H1 (cell line): Measurements from ENCODE around the gene ARHGEF5. TPM values are rescaled to one million over a fixed set of nuclear protein-coding genes. Genes with fewer than 3 reads are reported as not detected.

ENCODE experiments used
- CTCF ChIA-PET: fragments of 300-600 bp; sonication (Branson Sonifier 250); formaldehyde crosslinking; loops from one replicate; lab custom pipeline; 2021; ENCODE audit not compliant: partially characterized antibody; lab: Charles Lee
- POLR2A ChIA-PET: fragments of 300-600 bp; sonication (Branson Sonifier 250); formaldehyde crosslinking; loops from one replicate; lab custom pipeline; 2021; ENCODE audit warnings: inconsistent platforms; ENCODE audit not compliant: partially characterized antibody; lab: Charles Lee
- DNase-seq, 2 experiments: peaks; one replicate each; pipeline versions ENCODE4 v3.0.0 to v3.0.0-alpha.2; 2010 to 2022; ENCODE audit warnings: low spot score in 2 of 2, low read depth in 1 of 2, mixed read lengths in 1 of 2
- FAIRE-seq: peaks from 2 replicates; lab custom pipeline; 2011; peaks lifted over from hg19 to GRCh38; lab: Jason Lieb, UNC
- H2AFZ ChIP-seq: 2 replicates; pipeline ENCODE4 v1.8.1; 2012; ENCODE audit warnings: low read length, inconsistent platforms
- H2AK5ac ChIP-seq: 2 replicates; pipeline ENCODE4 v1.6.1; 2013; ENCODE audit warnings: low read depth, low read length
- H2BK120ac ChIP-seq: replicated peaks from 2 replicates; pipeline ENCODE3; 2013; ENCODE audit warnings: low read depth, low read length, inconsistent platforms
- H2BK12ac ChIP-seq: 2 replicates; pipeline ENCODE4 v1.6.1; 2013; ENCODE audit warnings: low read depth, low read length
- H2BK15ac ChIP-seq: 2 replicates; pipeline ENCODE4 v1.6.1; 2013; ENCODE audit warnings: low read length
- H2BK20ac ChIP-seq: 2 replicates; pipeline ENCODE4 v1.6.1; 2013; ENCODE audit warnings: low read length
- H2BK5ac ChIP-seq: 2 replicates; pipeline ENCODE4 v1.6.1; 2013; ENCODE audit warnings: low read depth, low read length
- H3K14ac ChIP-seq: 2 replicates; pipeline ENCODE4 v1.6.1; 2013; ENCODE audit warnings: inconsistent platforms; ENCODE audit not compliant: insufficient read length
- H3K18ac ChIP-seq: 2 replicates; pipeline ENCODE4 v1.6.1; 2013; ENCODE audit warnings: low read length; ENCODE audit errors: extremely low read depth
- H3K23ac ChIP-seq: 2 replicates; pipeline ENCODE4 v1.6.1; 2013; ENCODE audit warnings: inconsistent platforms; ENCODE audit not compliant: insufficient read length
- H3K23me2 ChIP-seq: 2 replicates; pipeline ENCODE4 v1.6.1; 2013; ENCODE audit warnings: low read depth, low read length
- H3K27ac ChIP-seq: 2 replicates; pipeline ENCODE4 v1.6.1; 2011; ENCODE audit warnings: low read depth, low read length, inconsistent platforms
- H3K27me3 ChIP-seq, 4 experiments: replicated peaks in 1 of 4; 1 replicate in 1 of 4; 2 replicates in 3 of 4; pipeline versions ENCODE4 v1.6.1 to v1.8.1; 2011 to 2013; ENCODE audit warnings: low read length in 3 of 4, mild to moderate bottlenecking in 3 of 4, inconsistent platforms in 2 of 4, mixed read lengths in 2 of 4, moderate library complexity in 1 of 4; ENCODE audit not compliant: control insufficient read depth in 3 of 4, insufficient read depth in 3 of 4; ENCODE audit errors: extremely low read depth in 1 of 4
- H3K36me3 ChIP-seq, 4 experiments: 2 replicates each; pipeline versions ENCODE4 v1.6.1 to v1.8.1; 2011 to 2013; ENCODE audit warnings: mild to moderate bottlenecking in 4 of 4, low read length in 3 of 4, moderate library complexity in 2 of 4, control low read depth in 1 of 4, inconsistent platforms in 1 of 4; ENCODE audit not compliant: insufficient read depth in 4 of 4, control insufficient read depth in 2 of 4
- H3K4ac ChIP-seq: replicated peaks from 2 replicates; pipeline ENCODE3; 2013; ENCODE audit warnings: low read length, low read depth, mixed read lengths, inconsistent platforms; ENCODE audit not compliant: insufficient read length
- H3K4me1 ChIP-seq, 4 experiments: replicated peaks in 1 of 4; 1 replicate in 1 of 4; 2 replicates in 3 of 4; pipeline versions ENCODE4 v1.6.1 to v1.8.1; 2011 to 2013; ENCODE audit warnings: low read length in 3 of 4, inconsistent platforms in 2 of 4, mixed read lengths in 1 of 4; ENCODE audit not compliant: insufficient read depth in 4 of 4, control insufficient read depth in 3 of 4
- H3K4me2 ChIP-seq, 2 experiments: 2 replicates each; pipeline versions ENCODE4 v1.6.1 to v1.8.1; 2011 to 2013; ENCODE audit warnings: low read depth in 2 of 2, low read length in 2 of 2, control low read depth in 1 of 2, inconsistent platforms in 1 of 2, mild to moderate bottlenecking in 1 of 2; ENCODE audit not compliant: insufficient read depth in 1 of 2
- H3K4me3 ChIP-seq, 4 experiments: fragments of 200-600, 300-600 bp in 1 of 4; sonication (generic), shearing (Covaris generic), sonication (Bioruptor Twin) in 1 of 4; 2 replicates each; pipeline versions ENCODE4 v1.5.1 to v1.8.1; 2011 to 2016; ENCODE audit warnings: low read length in 4 of 4, low read depth in 3 of 4, control low read depth in 2 of 4, inconsistent platforms in 2 of 4, mild to moderate bottlenecking in 2 of 4, mixed read lengths in 1 of 4, moderate library complexity in 1 of 4; ENCODE audit not compliant: insufficient read depth in 2 of 4; ENCODE audit errors: extremely low read depth in 1 of 4
- H3K56ac ChIP-seq: replicated peaks from 2 replicates; pipeline ENCODE3; 2013; ENCODE audit warnings: low read depth, mild to moderate bottlenecking, mixed read lengths, low read length, inconsistent platforms; ENCODE audit not compliant: insufficient read length
- H3K79me1 ChIP-seq: 2 replicates; pipeline ENCODE4 v1.6.1; 2013; ENCODE audit warnings: low read depth, low read length, control low read depth
- H3K79me2 ChIP-seq, 2 experiments: 2 replicates each; pipeline versions ENCODE4 v1.6.1 to v1.8.1; 2012 to 2013; ENCODE audit warnings: low read length in 2 of 2, mild to moderate bottlenecking in 2 of 2, inconsistent platforms in 1 of 2; ENCODE audit not compliant: insufficient read depth in 2 of 2, control insufficient read depth in 1 of 2
- H3K9ac ChIP-seq, 4 experiments: replicated peaks in 1 of 4; 1 replicate in 1 of 4; 2 replicates in 3 of 4; pipeline versions ENCODE4 v1.6.1 to v1.8.1; 2011 to 2013; ENCODE audit warnings: low read depth in 3 of 4, low read length in 3 of 4, control low read depth in 2 of 4, mild to moderate bottlenecking in 2 of 4, moderate library complexity in 2 of 4, inconsistent platforms in 1 of 4; ENCODE audit errors: extremely low read depth in 1 of 4
- H3K9me3 ChIP-seq, 2 experiments: 2 replicates each; pipeline versions ENCODE4 v1.6.1 to v1.8.1; 2012 to 2013; ENCODE audit warnings: mild to moderate bottlenecking in 2 of 2, moderate library complexity in 2 of 2, control low read depth in 1 of 2, inconsistent platforms in 1 of 2, low read depth in 1 of 2, low read length in 1 of 2, mixed read lengths in 1 of 2; ENCODE audit not compliant: insufficient read depth in 2 of 2
- H4K20me1 ChIP-seq, 2 experiments: replicated peaks in 1 of 2; 2 replicates each; pipeline versions ENCODE3 to v1.8.1; 2011 to 2013; ENCODE audit warnings: inconsistent platforms in 2 of 2, low read length in 2 of 2, mild to moderate bottlenecking in 1 of 2; ENCODE audit not compliant: insufficient read depth in 2 of 2, control insufficient read depth in 1 of 2
- H4K5ac ChIP-seq: 2 replicates; pipeline ENCODE4 v1.6.1; 2013; ENCODE audit warnings: low read length, low read depth, mixed read lengths, inconsistent platforms; ENCODE audit not compliant: insufficient read length
- H4K8ac ChIP-seq: 2 replicates; pipeline ENCODE4 v1.8.0; 2013; ENCODE audit warnings: mild to moderate bottlenecking, moderate library complexity, low read length, inconsistent platforms; ENCODE audit not compliant: insufficient read depth; ENCODE audit errors: extremely low read depth
- H4K91ac ChIP-seq: replicated peaks from 2 replicates; pipeline ENCODE3; 2013; ENCODE audit warnings: low read length, mixed read lengths, inconsistent platforms; ENCODE audit not compliant: insufficient read length
- CBX8 ChIP-seq: fragments of 300-800, 300-1000 bp; sonication (generic); IDR thresholded peaks from 2 replicates; pipeline ENCODE4 v1.7.1; 2016; ENCODE audit warnings: low read depth, low read length, borderline replicate concordance
- RNF2 ChIP-seq: fragments of 200-900, 300-1000 bp; sonication (generic); IDR thresholded peaks from 2 replicates; pipeline ENCODE4 v1.7.1; 2016; ENCODE audit warnings: borderline replicate concordance, low read depth, mild to moderate bottlenecking, antibody characterized with exemption, low read length; ENCODE audit not compliant: poor library complexity, severe bottlenecking; ENCODE audit errors: missing control alignments
- RXRA ChIP-seq: IDR thresholded peaks from 2 replicates; pipeline ENCODE4 v1.6.1; 2011; ENCODE audit warnings: low read depth, mild to moderate bottlenecking, low read length, moderate library complexity; ENCODE audit not compliant: insufficient read depth
- TAF7 ChIP-seq: optimal IDR thresholded peaks from 2 replicates; pipeline ENCODE3; 2011; ENCODE audit warnings: low read depth, mild to moderate bottlenecking, inconsistent platforms, low read length, moderate library complexity, borderline replicate concordance
- YY1 ChIP-seq: IDR thresholded peaks from 2 replicates; pipeline ENCODE4 v1.6.1; 2011; ENCODE audit warnings: low read depth, mild to moderate bottlenecking, low read length
- WGBS, 2 experiments: shearing (Covaris generic) in 1 of 2; methylation state at CpG; one replicate each; pipeline versions ENCODE4 v1.1.6 to v1.1.7; 2013 to 2015; ENCODE audit warnings: low lambda C conversion rate in 2 of 2, mixed read lengths in 2 of 2, inconsistent platforms in 1 of 2, low coverage in 1 of 2, missing lambda C conversion rate in 1 of 2; ENCODE audit not compliant: insufficient replicate concordance in 2 of 2, insufficient coverage in 1 of 2, insufficient read length in 1 of 2; ENCODE audit errors: extremely low coverage in 1 of 2, missing lambda C conversion rate in 1 of 2; 5-methylcytosine and 5-hydroxymethylcytosine counted together
- polyA plus RNA-seq, 7 experiments: library from polyadenylated mRNA; depleted of rRNA in 3 of 7; stranded (reverse) in 5 of 7; unstranded in 2 of 7; fragments of >200 nt in 5 of 7; fragments of 200-250 nt in 2 of 7; gene quantifications; 1 replicate in 5 of 7; 2 replicates in 1 of 7; 4 replicates in 1 of 7; pipeline versions ENCODE4 v1.2.1 to v1.2.3, GENCODE V29; 2011 to 2013; ENCODE audit warnings: missing spikeins in 2 of 7, mixed read lengths in 2 of 7
- total RNA-seq: library from RNA; stranded (reverse); fragmentation: NEBNext Ultra II Directional; extraction: Animal tissue kit (Norgen Biotek cat#: 25700); gene quantifications from 2 replicates; pipeline ENCODE4 v1.2.1, GENCODE V29; 2021
- TF ChIP-seq, protein P1 (sequence below): IDR thresholded peaks from 2 replicates; pipeline ENCODE4 v1.6.1; 2012; ENCODE audit warnings: inconsistent platforms
- TF ChIP-seq, protein P2 (sequence below), 3 experiments: IDR thresholded peaks; 1 replicate in 2 of 3; 2 replicates in 1 of 3; pipeline versions ENCODE4 v1.5.1 to v1.6.1; 2011; ENCODE audit warnings: low read length in 3 of 3, mild to moderate bottlenecking in 3 of 3, inconsistent platforms in 2 of 3, low read depth in 1 of 3, moderate library complexity in 1 of 3; ENCODE audit not compliant: insufficient read depth in 1 of 3; ENCODE audit errors: control extremely low read depth in 1 of 3
- TF ChIP-seq, protein P3 (sequence below): IDR thresholded peaks from 2 replicates; pipeline ENCODE4 v1.6.1; 2012; ENCODE audit warnings: inconsistent platforms

ARHGEF5 gene
- total and polyA plus RNA-seq, 2 of the 8 experiments (the other 6 are each of a cell fraction or from before 2014, with no cell fraction given), result 12.8 to 34.6 TPM

DNA sequence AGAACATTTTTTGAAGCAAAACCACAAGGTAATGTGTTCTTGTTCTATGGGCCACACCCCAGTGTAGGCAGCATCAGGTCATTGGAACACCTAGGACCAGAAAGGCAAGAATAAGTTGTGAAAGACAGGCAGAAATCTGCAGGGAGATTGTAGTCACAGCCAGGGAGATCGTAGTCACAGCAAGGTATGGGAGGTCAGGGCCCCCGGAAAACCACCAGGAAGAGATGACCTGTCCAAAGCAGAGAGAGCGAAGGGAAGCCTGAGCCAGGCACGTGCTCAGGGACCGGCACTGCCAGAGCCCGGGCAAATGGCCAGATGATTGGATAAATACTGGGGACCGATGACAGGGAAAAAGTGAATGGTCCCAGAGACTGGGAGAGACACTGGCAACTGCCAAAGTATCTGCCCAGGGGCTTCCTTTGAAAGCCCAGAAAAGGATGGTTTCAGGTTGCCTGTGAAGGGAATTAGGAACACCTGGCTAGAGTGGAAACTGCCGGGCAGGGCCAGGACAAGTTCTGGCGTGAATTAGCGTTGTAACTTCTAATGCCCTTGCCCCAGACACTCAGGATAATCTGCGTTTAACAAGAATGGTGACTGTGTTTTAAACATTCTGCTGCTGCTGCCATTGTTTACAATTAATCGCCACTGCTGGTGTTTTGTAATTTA, 52.2 kb downstream of the ARHGEF5 start:
- DNase-seq (no peak), FAIRE-seq (no peak)
- H2AFZ ChIP-seq, result peak overlapping the region; percentile 28; the same call in 1 of the 2 replicates
- H4K91ac ChIP-seq, result no peak overlapping the region
- no peaks in the 10 kb centered on the region for H3K79me1 ChIP-seq
- H2AK5ac ChIP-seq, result no peak overlapping the region
- H3K23ac ChIP-seq, result no peak overlapping the region
- H3K9ac ChIP-seq, result no peak overlapping the region; a peak in 1 of 7 replicates
- 86% methylated on average over 12 of the region's 12 CpGs; no CpG with 5 or more reads in 1 of the 2 experiments for WGBS, 2 experiments
- H3K18ac ChIP-seq, result no peak overlapping the region
- POLR2A ChIA-PET, result interaction anchor here (0.6 kb wide), 1 partner anchor 310 kb away, joined by 3 read pairs; no protein-coding TSS in a partner anchor
- no peaks in the 10 kb centered on the region for H3K79me2 ChIP-seq
- no peak overlapping the region for H3K56ac ChIP-seq
- H4K8ac ChIP-seq, result no peak overlapping the region; the same call in 1 of the 2 replicates
- H2BK12ac ChIP-seq, result no peak overlapping the region; the same call in 1 of the 2 replicates
- no peak overlapping the region for H2BK120ac ChIP-seq
- no peak overlapping the region for H4K5ac ChIP-seq
- no peaks in the 10 kb centered on the region for H4K20me1 ChIP-seq
- no peak overlapping the region for H2BK5ac ChIP-seq
- H3K9me3 ChIP-seq, result no peaks in the 10 kb centered on the region
- H3K4me2 ChIP-seq, result no peak overlapping the region
- no peaks in the 10 kb centered on the region for H3K36me3 ChIP-seq
- H3K4me3 ChIP-seq, result no peak overlapping the region
- H2BK20ac ChIP-seq, result no peak overlapping the region
- no peaks in the 10 kb centered on the region for H3K23me2 ChIP-seq
- H2BK15ac ChIP-seq, result peak overlapping the region; percentile 14; the same call in 1 of the 2 replicates
- CTCF ChIA-PET, result no interaction called here
- H3K27me3 ChIP-seq, result peaks cover 0 to 2% (median 0%) of the 10 kb centered on the region in 4 experiments; a peak in 1 of 7 replicates
- no peak overlapping the region for H3K27ac ChIP-seq
- H3K14ac ChIP-seq, result no peak overlapping the region
- no peak overlapping the region for H3K4ac ChIP-seq
- peaks cover 0 to 6% (median 3%) of the 10 kb centered on the region in 4 experiments; a peak in 4 of 7 replicates for H3K4me1 ChIP-seq
- TF ChIP-seq YY1, result no peak
- TF ChIP-seq, protein P1, sequence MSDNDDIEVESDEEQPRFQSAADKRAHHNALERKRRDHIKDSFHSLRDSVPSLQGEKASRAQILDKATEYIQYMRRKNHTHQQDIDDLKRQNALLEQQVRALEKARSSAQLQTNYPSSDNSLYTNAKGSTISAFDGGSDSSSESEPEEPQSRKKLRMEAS, result peak; percentile 47
- no peak for TF ChIP-seq RXRA
- TF ChIP-seq, protein P2, sequence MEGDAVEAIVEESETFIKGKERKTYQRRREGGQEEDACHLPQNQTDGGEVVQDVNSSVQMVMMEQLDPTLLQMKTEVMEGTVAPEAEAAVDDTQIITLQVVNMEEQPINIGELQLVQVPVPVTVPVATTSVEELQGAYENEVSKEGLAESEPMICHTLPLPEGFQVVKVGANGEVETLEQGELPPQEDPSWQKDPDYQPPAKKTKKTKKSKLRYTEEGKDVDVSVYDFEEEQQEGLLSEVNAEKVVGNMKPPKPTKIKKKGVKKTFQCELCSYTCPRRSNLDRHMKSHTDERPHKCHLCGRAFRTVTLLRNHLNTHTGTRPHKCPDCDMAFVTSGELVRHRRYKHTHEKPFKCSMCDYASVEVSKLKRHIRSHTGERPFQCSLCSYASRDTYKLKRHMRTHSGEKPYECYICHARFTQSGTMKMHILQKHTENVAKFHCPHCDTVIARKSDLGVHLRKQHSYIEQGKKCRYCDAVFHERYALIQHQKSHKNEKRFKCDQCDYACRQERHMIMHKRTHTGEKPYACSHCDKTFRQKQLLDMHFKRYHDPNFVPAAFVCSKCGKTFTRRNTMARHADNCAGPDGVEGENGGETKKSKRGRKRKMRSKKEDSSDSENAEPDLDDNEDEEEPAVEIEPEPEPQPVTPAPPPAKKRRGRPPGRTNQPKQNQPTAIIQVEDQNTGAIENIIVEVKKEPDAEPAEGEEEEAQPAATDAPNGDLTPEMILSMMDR (IDR thresholded peaks at IDR 0.05; ENCODE audit: control extremely low read depth in 1 of 3, insufficient read depth in 1 of 3, low read depth in 1 of 3, low read length in 3 of 3), result no peak
- TF ChIP-seq TAF7, result no peak
- TF ChIP-seq CBX8, result no peak
- no peak for TF ChIP-seq RNF2
- TF ChIP-seq, protein P3, sequence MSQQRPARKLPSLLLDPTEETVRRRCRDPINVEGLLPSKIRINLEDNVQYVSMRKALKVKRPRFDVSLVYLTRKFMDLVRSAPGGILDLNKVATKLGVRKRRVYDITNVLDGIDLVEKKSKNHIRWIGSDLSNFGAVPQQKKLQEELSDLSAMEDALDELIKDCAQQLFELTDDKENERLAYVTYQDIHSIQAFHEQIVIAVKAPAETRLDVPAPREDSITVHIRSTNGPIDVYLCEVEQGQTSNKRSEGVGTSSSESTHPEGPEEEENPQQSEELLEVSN, result peak; percentile 26; the same call in 1 of the 2 replicates
